A549 (cell line): ENCODE data around the gene HOXC12. TPM values are rescaled to one million over a fixed set of nuclear protein-coding genes. Genes with fewer than 3 reads are reported as not detected.

Experiments
- ATAC-seq, 2 experiments: fragments of 200-7000 bp in 1 of 2; fragments of >200 bp in 1 of 2; cut with Nextera tagmentation in 1 of 2; cut with Tn5 transposase in 1 of 2; 3 replicates each; pipeline versions ENCODE4 v1.8.0 to v1.9.1; 2018 to 2020; ENCODE audit warnings: mild to moderate bottlenecking in 1 of 2, moderate library complexity in 1 of 2
- CTCF ChIA-PET: fragments of 300-600 bp; sonication (Branson Sonifier 250); formaldehyde crosslinking; extraction: SDS; loops from one replicate; lab custom pipeline; 2021; ENCODE audit warnings: antibody characterized with exemption, inconsistent platforms; lab: Yijun Ruan, JAX
- POLR2A ChIA-PET: fragments of 350-600 bp; formaldehyde crosslinking; extraction: SDS; loops from one replicate; lab custom pipeline; 2021; ENCODE audit warnings: antibody characterized with exemption, inconsistent platforms; lab: Yijun Ruan, JAX
- DNase-seq, 2 experiments: peaks; one replicate each; pipeline versions ENCODE4 v3.0.0 to v3.0.0-alpha.2; 2011 to 2016; ENCODE audit warnings: low read depth in 1 of 2, low spot score in 1 of 2
- FAIRE-seq: peaks from 2 replicates; lab custom pipeline; 2011; peaks lifted over from hg19 to GRCh38; lab: Jason Lieb, UNC
- H3K27ac ChIP-seq, 2 experiments: fragments of >200 bp; sonication (Bioruptor Twin); formaldehyde crosslinking; 3 replicates each; pipeline ENCODE4 v1.5.1; 2016 to 2017
- H3K4me1 ChIP-seq: fragments of >200 bp; sonication (Bioruptor Twin); formaldehyde crosslinking; 3 replicates; pipeline ENCODE4 v1.6.1; 2016
- H3K4me2 ChIP-seq: fragments of >200 bp; sonication (Bioruptor Twin); formaldehyde crosslinking; 3 replicates; pipeline ENCODE4 v1.6.1; 2016
- H3K4me3 ChIP-seq: fragments of >200 bp; sonication (Bioruptor Twin); formaldehyde crosslinking; 3 replicates; pipeline ENCODE4 v1.5.1; 2016
- H3K9me3 ChIP-seq: fragments of >200 bp; sonication (Bioruptor Twin); formaldehyde crosslinking; 3 replicates; pipeline ENCODE4 v1.6.1; 2016
- BHLHE40 ChIP-seq: IDR thresholded peaks from 2 replicates; pipeline ENCODE4 v1.6.1; 2012; ENCODE audit warnings: low read depth, low read length, inconsistent platforms
- CBX2 ChIP-seq: fragments of 200-600 bp; sonication (generic); IDR thresholded peaks from 2 replicates; pipeline ENCODE4 v1.6.1; 2016; ENCODE audit warnings: low read depth, mild to moderate bottlenecking, borderline replicate concordance
- CTCF ChIP-seq: fragments of >200 bp; sonication (Bioruptor Twin); formaldehyde crosslinking; IDR thresholded peaks from 3 replicates; pipeline ENCODE4 v1.5.1; 2016
- EHMT2 ChIP-seq: fragments of 200-600 bp; sonication (generic); IDR thresholded peaks from 2 replicates; pipeline ENCODE4 v1.6.1; 2016; ENCODE audit warnings: antibody characterized with exemption, low read depth, mild to moderate bottlenecking, moderate library complexity
- FOSL2 ChIP-seq, 2 experiments: fragments of 450-650 bp in 1 of 2; fragments of >200 bp in 1 of 2; sonication (Bioruptor Twin) in 1 of 2; formaldehyde crosslinking; IDR thresholded peaks; 2 replicates each; pipeline versions ENCODE4 v1.5.0 to v1.6.1; 2016 to 2020; ENCODE audit warnings: mild to moderate bottlenecking in 1 of 2, moderate library complexity in 1 of 2
- HEYL ChIP-seq: fragments of 250-450 bp; sonication (Bioruptor Pico); IDR thresholded peaks from 2 replicates; pipeline ENCODE4 v1.8.0; 2021; ENCODE audit warnings: mild to moderate bottlenecking, moderate library complexity
- HMGXB4 ChIP-seq: fragments of 250-450 bp; sonication (Bioruptor Pico); IDR thresholded peaks from 2 replicates; pipeline ENCODE4 v1.5.0; 2021; ENCODE audit warnings: mild to moderate bottlenecking, moderate library complexity, borderline replicate concordance
- HOXA7 ChIP-seq: fragments of 250-450 bp; sonication (Bioruptor Pico); IDR thresholded peaks from 2 replicates; pipeline ENCODE4 v1.5.0; 2020; ENCODE audit warnings: mild to moderate bottlenecking, moderate library complexity
- HOXB13 ChIP-seq: fragments of 250-450 bp; sonication (Bioruptor Pico); IDR thresholded peaks from 2 replicates; pipeline ENCODE4 v1.5.0; 2020; ENCODE audit warnings: low read depth, mild to moderate bottlenecking, moderate library complexity
- HOXB5 ChIP-seq: fragments of 250-450 bp; sonication (Bioruptor Pico); IDR thresholded peaks from 2 replicates; pipeline ENCODE4 v1.5.0; 2020; ENCODE audit warnings: mild to moderate bottlenecking, moderate library complexity
- KDM5A ChIP-seq: fragments of 200-600 bp; sonication (generic); IDR thresholded peaks from 2 replicates; pipeline ENCODE4 v1.6.1; 2016; ENCODE audit warnings: antibody characterized with exemption, mild to moderate bottlenecking
- MAZ ChIP-seq: fragments of 150-350 bp; IDR thresholded peaks from 2 replicates; pipeline ENCODE4 v1.6.1; 2014; ENCODE audit warnings: antibody characterized with exemption, low read depth, low read length, borderline replicate concordance
- NFE2L2 ChIP-seq: fragments of 150-350 bp; conservative IDR thresholded peaks from 2 replicates; pipeline ENCODE4 v1.6.1; 2014; ENCODE audit warnings: low read length
- NPAS2 ChIP-seq: fragments of 250-450 bp; sonication (Bioruptor Pico); IDR thresholded peaks from 2 replicates; pipeline ENCODE4 v1.8.0; 2022; ENCODE audit warnings: mild to moderate bottlenecking, moderate library complexity, borderline replicate concordance
- NR3C1 ChIP-seq: fragments of >200 bp; sonication (Bioruptor Twin); formaldehyde crosslinking; IDR thresholded peaks from 3 replicates; pipeline ENCODE4 v1.6.1; 2017
- PBX3 ChIP-seq: IDR thresholded peaks from 2 replicates; pipeline ENCODE4 v1.6.1; 2012
- PHF8 ChIP-seq: fragments of 200-600 bp; sonication (generic); IDR thresholded peaks from 2 replicates; pipeline ENCODE4 v1.6.1; 2016; ENCODE audit warnings: low read depth, mild to moderate bottlenecking, antibody characterized with exemption, moderate library complexity, borderline replicate concordance
- POLR2AphosphoS2 ChIP-seq: conservative IDR thresholded peaks from 2 replicates; pipeline ENCODE4 v1.6.1; 2012; ENCODE audit warnings: low read length, improper control_type of control experiment, inconsistent platforms
- RNF2 ChIP-seq: fragments of 200-600 bp; sonication (generic); IDR thresholded peaks from 2 replicates; pipeline ENCODE4 v1.6.1; 2016; ENCODE audit warnings: low read depth, mild to moderate bottlenecking, antibody characterized with exemption, moderate library complexity, borderline replicate concordance
- TFCP2L1 ChIP-seq: fragments of 250-450 bp; sonication (Bioruptor Pico); IDR thresholded peaks from 2 replicates; pipeline ENCODE4 v1.5.0; 2021; ENCODE audit warnings: mild to moderate bottlenecking
- USF2 ChIP-seq: fragments of 450-650 bp; IDR thresholded peaks from 2 replicates; pipeline ENCODE4 v1.6.1; 2014; ENCODE audit warnings: antibody characterized with exemption
- WGBS: methylation state at CpG from one replicate; pipeline ENCODE4 v1.1.6; 2017; ENCODE audit errors: missing lambda C conversion rate; 5-methylcytosine and 5-hydroxymethylcytosine counted together
- polyA plus RNA-seq, 4 experiments: library from polyadenylated mRNA; depleted of rRNA in 3 of 4; stranded (reverse); fragments of >200 nt; fragmentation: RNase III in 1 of 4; extraction: RNeasy Plus Mini Kit Qiagen cat#74134 plus additional on column Dnase treatment in 1 of 4; gene quantifications; 2 replicates in 3 of 4; 3 replicates in 1 of 4; pipeline ENCODE4 v1.2.3, GENCODE V29; 2011 to 2017

The HOXC12 gene
- polyA plus RNA-seq, 2 of the 4 experiments (the other 2 are of a cell fraction) = not detected

GRCh38 chr12:53952335-53952694, 2.4 kb upstream of the HOXC12 start:
- no peak overlapping the region for H3K27ac ChIP-seq
- 93% methylated on average over 13 of the region's 13 CpGs for WGBS
- H3K4me3 ChIP-seq = no peak overlapping the region
- no peak overlapping the region for H3K4me2 ChIP-seq
- POLR2A ChIA-PET = no interaction called here
- DNase-seq = no peak
- no peak for ATAC-seq
- TF ChIP-seq PHF8 = no peak
- TF ChIP-seq PBX3 = no peak
- no peak for TF ChIP-seq USF2
- TF ChIP-seq EHMT2 = no peak
- TF ChIP-seq, all 56 proteins: peak for 0
- no peak for FAIRE-seq
- CTCF ChIA-PET = interaction anchor here (1.0 to 2.8 kb wide), 9 partner anchors 9 to 208 kb away, joined by 3 to 11 read pairs (median 4); partner anchors contain the start of gene HOXC10
- no peaks in the 10 kb centered on the region for H3K9me3 ChIP-seq
- peaks cover 14% of the 10 kb centered on the region for H3K4me1 ChIP-seq

- no peaks in the 10 kb centered on the region for H3K9me3 ChIP-seq
- 60% methylated on average over 30 of the region's 38 CpGs for WGBS
- CTCF ChIA-PET = interaction anchor here (1.0 to 2.8 kb wide), 11 partner anchors 8 to 209 kb away, joined by 3 to 11 read pairs (median 4); partner anchors contain the start of gene HOXC10
- POLR2A ChIA-PET = interaction anchor here (0.7 kb wide), 1 partner anchor 42 kb away, joined by 3 read pairs; no protein-coding TSS in a partner anchor
- TF ChIP-seq TFCP2L1 (CRISPR knock-in tag) (no peak), FOSL2 (IDR thresholded peaks at IDR 0.05) (no peak), FOSL2 (CRISPR knock-in tag; IDR thresholded peaks at IDR 0.05) (no peak), RNF2 (no peak), EHMT2 (no peak), MAZ (no peak), NPAS2 (CRISPR knock-in tag) (no peak), HOXB13 (CRISPR knock-in tag) (no peak)
- peaks cover 14% of the 10 kb centered on the region for H3K4me1 ChIP-seq
- DNase-seq (peak; percentile 22 to 47), ATAC-seq (peak; percentile 10 to 60; a peak in 4 of 6 replicates), FAIRE-seq (no peak)
- H3K4me3 ChIP-seq = no peak overlapping the region
- H3K27ac ChIP-seq = peak overlapping the region; percentile 17 to 72; a peak in 4 of 6 replicates
- H3K4me2 ChIP-seq = peak overlapping the region; percentile 68
These were observed 1.6 kb upstream of the HOXC12 start for GRCh38 chr12:53952871-53953734.

- ATAC-seq = no peak
- no peak overlapping the region for H3K27ac ChIP-seq
- H3K9me3 ChIP-seq = no peaks in the 10 kb centered on the region
- no peak overlapping the region for H3K4me3 ChIP-seq
- no peak for FAIRE-seq
- 83% methylated on average over 19 of the region's 19 CpGs for WGBS
- DNase-seq = no peak
- ChIA-PET CTCF (interaction anchor here (0.6 to 2.8 kb wide), 17 partner anchors 12 to 613 kb away, joined by 3 to 11 read pairs (median 4); partner anchors contain the start of genes HOXC10 and HOXC13), POLR2A (no interaction called here)
- H3K4me1 ChIP-seq = peaks cover 6% of the 10 kb centered on the region; the same call in 1 of the 3 replicates
- peak overlapping the region; percentile 68; the same call in 1 of the 3 replicates for H3K4me2 ChIP-seq
- TF ChIP-seq NR3C1 (no peak), CBX2 (no peak), TFCP2L1 (CRISPR knock-in tag) (no peak), HOXB5 (CRISPR knock-in tag) (no peak), KDM5A (no peak), CTCF (no peak), HMGXB4 (CRISPR knock-in tag) (no peak), BHLHE40 (no peak), PHF8 (no peak), HOXA7 (CRISPR knock-in tag) (no peak), NPAS2 (CRISPR knock-in tag) (no peak), NFE2L2 (no peak), HEYL (CRISPR knock-in tag) (no peak), RNF2 (no peak), POLR2AphosphoS2 (no peak)
These were observed 641 bp upstream of the HOXC12 start for GRCh38 chr12:53953831-53954693.
